ENCODE data around the gene THAP6.
"Not testable (repeated sequence)": the region's sequence is repeated elsewhere in the genome, so short reads cannot be mapped to it uniquely, and the experiment has no call there.

Gene THAP6

DNA sequence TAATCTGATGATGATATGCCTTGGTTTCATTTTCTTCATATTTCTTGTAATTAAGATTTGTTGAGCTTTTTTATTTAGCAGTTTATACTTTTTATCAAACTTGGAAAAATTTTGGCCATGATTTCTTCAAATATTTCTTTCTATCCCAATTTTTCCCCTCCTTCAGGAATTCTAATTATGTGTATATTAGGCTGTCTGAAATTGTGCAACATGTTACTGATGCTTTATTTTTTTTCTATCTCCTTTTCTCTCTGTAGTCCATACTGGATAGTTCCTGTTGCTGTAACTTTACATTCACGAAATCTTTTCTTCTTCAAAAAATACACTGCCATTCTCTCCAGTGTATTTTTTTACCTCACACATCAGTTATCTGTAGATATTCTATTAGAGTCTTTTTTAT lies 10.8 kb downstream of the THAP6 start:
- DNase-seq (ENCODE audit: extremely low read depth, low read depth), result no peak
- TF ChIP-seq CTCF (IDR thresholded peaks at IDR 0.05; ENCODE audit: low read depth, low read length, missing control alignments), result no peak
- H3K4me3 ChIP-seq (replicated peaks; ENCODE audit: low read depth, low read length), result no peak overlapping the region

GRCh38 chr4:75525910-75526309 lies 11.6 kb downstream of the THAP6 start:
- DNase-seq (ENCODE audit: extremely low read depth, low read depth), result no peak
- no peak overlapping the region for H3K4me3 ChIP-seq (replicated peaks; ENCODE audit: low read depth, low read length)
- no peak for TF ChIP-seq CTCF (IDR thresholded peaks at IDR 0.05; ENCODE audit: low read depth, low read length, missing control alignments)

DNA sequence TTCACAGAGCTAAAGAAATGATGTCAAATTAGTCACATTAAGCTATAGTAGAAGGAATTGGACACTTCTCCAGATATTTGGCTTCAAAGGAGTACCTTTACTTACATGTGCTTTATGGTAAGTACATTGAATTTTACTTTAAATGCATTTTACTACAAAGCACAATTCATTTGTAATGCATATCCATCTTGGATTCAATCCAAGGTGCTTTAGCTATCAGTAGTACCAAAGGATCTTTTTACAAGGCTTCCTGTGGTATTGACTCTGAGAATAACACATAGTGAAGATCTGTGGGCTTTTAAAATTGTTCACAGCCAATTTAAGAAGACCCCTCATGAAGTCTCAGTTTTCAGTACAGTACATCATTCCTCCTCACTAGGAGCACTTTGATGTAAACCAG lies 13.2 kb downstream of the THAP6 start:
- TF ChIP-seq CTCF (IDR thresholded peaks at IDR 0.05; ENCODE audit: low read depth, low read length, missing control alignments), result no peak
- H3K4me3 ChIP-seq (replicated peaks; ENCODE audit: low read depth, low read length), result no peak overlapping the region
- no peak for DNase-seq (ENCODE audit: extremely low read depth, low read depth)

GRCh38 chr4:75530556-75531322 lies 16.5 kb downstream of the THAP6 start:
- no peak for DNase-seq (ENCODE audit: extremely low read depth, low read depth)
- no peak for TF ChIP-seq CTCF (IDR thresholded peaks at IDR 0.05; ENCODE audit: low read depth, low read length, missing control alignments)
- H3K4me3 ChIP-seq (replicated peaks; ENCODE audit: low read depth, low read length), result no peak overlapping the region

GRCh38 chr4:75531536-75532143 lies 17.4 kb downstream of the THAP6 start:
- not testable (repeated sequence) for H3K4me3 ChIP-seq (replicated peaks; ENCODE audit: low read depth, low read length); DNase-seq (ENCODE audit: extremely low read depth, low read depth)

- not testable (repeated sequence) for DNase-seq (ENCODE audit: extremely low read depth, low read depth); H3K4me3 ChIP-seq (replicated peaks; ENCODE audit: low read depth, low read length)
These were observed 19.1 kb downstream of the THAP6 start for GRCh38 chr4:75533339-75533887.

- DNase-seq (ENCODE audit: extremely low read depth, low read depth); H3K4me3 ChIP-seq (replicated peaks; ENCODE audit: low read depth, low read length): not testable (repeated sequence)
These were observed 19.7 kb downstream of the THAP6 start for GRCh38 chr4:75533926-75534325.

DNA sequence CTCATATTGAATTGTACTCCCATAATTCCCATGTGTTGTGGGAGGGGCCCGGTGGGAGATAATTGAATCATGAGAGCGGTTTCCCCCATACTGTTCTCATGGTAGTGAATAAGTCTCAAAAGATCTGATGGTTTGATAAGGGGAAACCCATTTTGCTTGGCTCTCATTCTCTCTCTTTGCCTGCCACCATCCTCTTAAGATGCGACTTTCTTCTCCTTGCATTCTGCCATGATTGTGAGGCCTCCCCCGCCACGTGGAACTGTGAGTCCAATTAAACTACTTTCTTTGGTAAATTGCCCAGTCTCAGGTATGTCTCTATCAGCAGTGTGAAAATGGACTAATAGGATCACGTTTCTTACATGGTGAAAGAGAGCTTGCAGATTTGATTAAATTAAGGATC lies 23.0 kb downstream of the THAP6 start:
- not testable (repeated sequence) for H3K4me3 ChIP-seq (replicated peaks; ENCODE audit: low read depth, low read length); DNase-seq (ENCODE audit: extremely low read depth, low read depth)

- no peak for TF ChIP-seq CTCF (IDR thresholded peaks at IDR 0.05; ENCODE audit: low read depth, low read length, missing control alignments)
- no peak overlapping the region for H3K4me3 ChIP-seq (replicated peaks; ENCODE audit: low read depth, low read length)
- DNase-seq (ENCODE audit: extremely low read depth, low read depth), result no peak
These were observed 28.6 kb downstream of the THAP6 start for GRCh38 chr4:75542824-75543223.

DNA sequence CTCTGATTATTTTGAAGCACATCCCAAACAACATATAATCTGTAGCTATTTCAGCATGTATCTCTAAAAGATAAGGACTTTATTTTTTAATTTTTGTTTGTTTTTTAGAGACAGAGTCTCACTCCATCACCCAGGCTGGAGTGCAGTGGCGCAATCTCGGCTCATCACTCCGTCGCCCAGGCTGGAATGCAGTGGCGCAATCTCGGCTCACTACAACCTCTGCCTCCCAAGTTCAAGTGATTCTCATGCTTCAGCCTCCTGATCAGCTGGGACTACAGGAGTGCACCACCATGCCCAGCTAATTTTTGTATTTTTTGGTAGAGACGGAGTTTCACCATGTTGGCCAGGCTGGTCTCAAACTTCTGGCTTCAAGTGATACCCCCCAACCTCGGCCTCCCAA lies 29.9 kb downstream of the THAP6 start:
- not testable (repeated sequence) for H3K4me3 ChIP-seq (replicated peaks; ENCODE audit: low read depth, low read length); DNase-seq (ENCODE audit: extremely low read depth, low read depth)
